Prostate gland (tissue), 2 donors: ENCODE data around the gene RNF208. TPM values are rescaled to one million over a fixed set of nuclear protein-coding genes. Genes with fewer than 3 reads are reported as not detected.
A peak's percentile ranks its signal among the peaks of the same experiment; 100 is the strongest.

Source experiments
- DNase-seq: peaks from one replicate; pipeline ENCODE4 v3.0.0-alpha.2; 2019; ENCODE audit warnings: low spot score
- H3K27ac ChIP-seq, 2 donors: fragments of 200-600 bp; sonication (generic); 2 replicates each; pipeline ENCODE4 v1.5.1; 2017 to 2019
- H3K27me3 ChIP-seq: fragments of 200-600 bp; sonication (generic); replicated peaks from 2 replicates; pipeline ENCODE4 v1.5.1; 2019; ENCODE audit not compliant: insufficient read depth
- H3K36me3 ChIP-seq, 2 donors: fragments of 200-600 bp; sonication (generic); 1 replicate in 1 of 2; 2 replicates in 1 of 2; pipeline versions ENCODE4 v1.5.1 to v1.8.1; 2017 to 2019
- H3K4me1 ChIP-seq: fragments of 200-600 bp; sonication (generic); replicated peaks from 2 replicates; pipeline ENCODE4 v1.5.1; 2019
- H3K4me3 ChIP-seq, 2 donors: fragments of 200-600 bp; sonication (generic); 2 replicates each; pipeline ENCODE4 v1.5.1; 2017 to 2019
- H3K9me3 ChIP-seq: fragments of 200-600 bp; sonication (generic); 2 replicates; pipeline ENCODE4 v1.5.1; 2017
- POLR2A ChIP-seq: fragments of 450-650 bp; IDR thresholded peaks from one replicate; pipeline ENCODE4 v1.6.1; 2016; ENCODE audit warnings: antibody characterized with exemption, mild to moderate bottlenecking
- POLR2AphosphoS5 ChIP-seq: sonication (generic); formaldehyde crosslinking; IDR thresholded peaks from one replicate; pipeline ENCODE4 v1.6.1; 2017; ENCODE audit warnings: antibody characterized with exemption
- WGBS: methylation state at CpG from one replicate; pipeline ENCODE4 v1.1.5; 2018; 5-methylcytosine and 5-hydroxymethylcytosine counted together
- intact Hi-C: fragments of 100-400 bp; cut with DNase I; formaldehyde crosslinking; loops from one replicate; pipeline ENCODE4 v1.14.2; 2022
- total RNA-seq, 2 donors: library from RNA; depleted of rRNA; stranded (reverse); fragments of >200 nt; gene quantifications; one replicate each; pipeline ENCODE4 v1.1.0, GENCODE V29; 2016
- TF ChIP-seq, protein P1 (sequence below), 4 experiments: fragments of 200-600 bp in 2 of 4; fragments of 450-650 bp in 2 of 4; sonication (generic) in 2 of 4; IDR thresholded peaks; 1 replicate in 3 of 4; 2 replicates in 1 of 4; pipeline ENCODE4 v1.5.1; 2016 to 2019; ENCODE audit warnings: antibody characterized with exemption in 4 of 4, mild to moderate bottlenecking in 2 of 4, moderate library complexity in 2 of 4

RNF208 gene, protein sequence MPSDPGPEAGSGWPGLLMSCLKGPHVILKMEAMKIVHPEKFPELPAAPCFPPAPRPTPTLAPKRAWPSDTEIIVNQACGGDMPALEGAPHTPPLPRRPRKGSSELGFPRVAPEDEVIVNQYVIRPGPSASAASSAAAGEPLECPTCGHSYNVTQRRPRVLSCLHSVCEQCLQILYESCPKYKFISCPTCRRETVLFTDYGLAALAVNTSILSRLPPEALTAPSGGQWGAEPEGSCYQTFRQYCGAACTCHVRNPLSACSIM
- total RNA-seq = 1 to 10 TPM; 3.8 to 6.2 TPM

DNA sequence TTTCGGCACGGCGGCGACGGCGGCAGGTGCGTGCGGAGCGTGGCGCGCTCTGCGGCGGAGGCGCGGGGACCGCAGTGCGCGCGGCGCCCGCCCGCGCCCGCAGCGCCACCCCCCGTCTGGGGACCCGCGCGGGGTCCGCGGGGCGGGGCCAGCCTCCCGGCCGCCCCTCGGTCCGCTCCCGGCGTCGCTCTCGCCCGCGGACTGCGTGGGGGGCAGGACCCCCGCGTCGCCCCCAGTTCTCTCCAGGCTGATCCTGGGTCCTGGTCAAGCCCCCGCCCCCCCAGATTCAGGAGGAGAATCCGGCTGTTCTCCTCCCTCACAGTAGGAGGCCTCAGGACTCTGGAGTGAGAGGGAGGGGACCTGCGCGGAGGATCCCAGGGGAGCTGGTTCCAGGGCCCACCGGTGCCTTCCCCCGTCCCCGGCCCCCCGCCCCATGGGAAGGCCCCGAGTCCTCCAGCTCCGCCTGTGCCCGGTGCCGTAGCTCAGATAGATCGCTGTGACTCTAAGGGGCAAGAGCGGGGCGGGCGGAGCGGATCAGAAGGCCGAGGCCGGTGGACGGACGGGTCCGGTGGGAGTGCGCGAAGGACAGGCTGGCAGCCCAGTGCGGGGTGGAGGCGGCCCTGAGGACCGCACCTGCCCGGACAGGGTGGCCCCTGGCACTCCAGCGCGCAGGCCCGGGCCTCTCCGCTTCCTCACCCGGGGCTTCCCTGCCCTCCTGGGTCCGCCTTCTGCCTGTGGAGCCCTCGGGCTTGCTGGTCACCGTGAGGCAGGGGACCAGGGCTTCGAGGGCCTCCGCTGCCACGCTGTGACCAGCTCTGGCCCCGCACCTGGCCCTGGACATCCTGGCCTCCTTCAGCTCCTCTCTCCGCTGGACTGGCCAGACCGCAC is at the start of gene RNF208:
Gene RNF208, minus strand, starts transcription at position 51 of the 888 bp plus-strand sequence. CDS start 1,028 bp downstream, outside the sequence.
- TF ChIP-seq, protein P1, sequence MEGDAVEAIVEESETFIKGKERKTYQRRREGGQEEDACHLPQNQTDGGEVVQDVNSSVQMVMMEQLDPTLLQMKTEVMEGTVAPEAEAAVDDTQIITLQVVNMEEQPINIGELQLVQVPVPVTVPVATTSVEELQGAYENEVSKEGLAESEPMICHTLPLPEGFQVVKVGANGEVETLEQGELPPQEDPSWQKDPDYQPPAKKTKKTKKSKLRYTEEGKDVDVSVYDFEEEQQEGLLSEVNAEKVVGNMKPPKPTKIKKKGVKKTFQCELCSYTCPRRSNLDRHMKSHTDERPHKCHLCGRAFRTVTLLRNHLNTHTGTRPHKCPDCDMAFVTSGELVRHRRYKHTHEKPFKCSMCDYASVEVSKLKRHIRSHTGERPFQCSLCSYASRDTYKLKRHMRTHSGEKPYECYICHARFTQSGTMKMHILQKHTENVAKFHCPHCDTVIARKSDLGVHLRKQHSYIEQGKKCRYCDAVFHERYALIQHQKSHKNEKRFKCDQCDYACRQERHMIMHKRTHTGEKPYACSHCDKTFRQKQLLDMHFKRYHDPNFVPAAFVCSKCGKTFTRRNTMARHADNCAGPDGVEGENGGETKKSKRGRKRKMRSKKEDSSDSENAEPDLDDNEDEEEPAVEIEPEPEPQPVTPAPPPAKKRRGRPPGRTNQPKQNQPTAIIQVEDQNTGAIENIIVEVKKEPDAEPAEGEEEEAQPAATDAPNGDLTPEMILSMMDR (IDR thresholded peaks at IDR 0.05) = no peak
- TF ChIP-seq POLR2AphosphoS5 (no peak), POLR2A (no peak)
- Histone ChIP-seq H3K27ac (peak within 1 kb of the TSS; percentile 76 to 78), H3K4me3 (peak within 1 kb of the TSS; percentile 45 to 54), H3K36me3 (no peaks in the 10 kb centered on the region), H3K4me1 (peaks cover 5% of the 10 kb centered on the region), H3K27me3 (no peaks in the 10 kb centered on the region), H3K9me3 (no peaks in the 10 kb centered on the region)
- intact Hi-C loops = no loop called here
- 2% methylated on average over 10 of the region's 88 CpGs for WGBS
- DNase-seq = no peak

DNA sequence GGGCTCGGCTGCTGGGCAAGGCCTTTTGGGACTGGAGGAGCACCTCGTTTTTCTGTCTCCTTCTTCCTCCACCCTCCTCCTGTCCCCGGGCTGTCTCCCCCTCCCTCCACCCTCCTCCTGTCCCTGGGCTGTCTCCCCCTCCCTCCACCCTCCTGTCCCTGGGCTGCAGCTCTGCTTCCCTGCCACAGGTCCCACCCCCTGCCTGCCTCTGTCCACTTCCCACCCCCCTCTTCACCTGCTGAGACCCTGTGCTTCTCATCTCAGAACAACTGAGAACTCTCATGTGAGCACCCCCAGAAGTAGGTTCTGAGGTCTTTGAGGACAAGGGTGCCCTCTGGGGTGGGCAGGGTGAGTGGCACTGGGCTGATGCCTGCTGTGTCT is 49.6 kb upstream of the RNF208 start:
- peaks cover 31% of the 10 kb centered on the region for H3K4me1 ChIP-seq
- TF ChIP-seq POLR2AphosphoS5 (no peak), POLR2A (no peak)
- TF ChIP-seq, protein P1 (IDR thresholded peaks at IDR 0.05) = no peak
- intact Hi-C loops = no loop called here
- H3K27me3 ChIP-seq = no peaks in the 10 kb centered on the region
- peak overlapping the region; percentile 48 to 90 for H3K27ac ChIP-seq
- no peaks in the 10 kb centered on the region for H3K9me3 ChIP-seq
- H3K36me3 ChIP-seq = peaks cover 0 to 12% of the 10 kb centered on the region in 2 donors
- H3K4me3 ChIP-seq = no peak overlapping the region
- DNase-seq = no peak
- 22% methylated on average over 3 of the region's 3 CpGs for WGBS

DNA sequence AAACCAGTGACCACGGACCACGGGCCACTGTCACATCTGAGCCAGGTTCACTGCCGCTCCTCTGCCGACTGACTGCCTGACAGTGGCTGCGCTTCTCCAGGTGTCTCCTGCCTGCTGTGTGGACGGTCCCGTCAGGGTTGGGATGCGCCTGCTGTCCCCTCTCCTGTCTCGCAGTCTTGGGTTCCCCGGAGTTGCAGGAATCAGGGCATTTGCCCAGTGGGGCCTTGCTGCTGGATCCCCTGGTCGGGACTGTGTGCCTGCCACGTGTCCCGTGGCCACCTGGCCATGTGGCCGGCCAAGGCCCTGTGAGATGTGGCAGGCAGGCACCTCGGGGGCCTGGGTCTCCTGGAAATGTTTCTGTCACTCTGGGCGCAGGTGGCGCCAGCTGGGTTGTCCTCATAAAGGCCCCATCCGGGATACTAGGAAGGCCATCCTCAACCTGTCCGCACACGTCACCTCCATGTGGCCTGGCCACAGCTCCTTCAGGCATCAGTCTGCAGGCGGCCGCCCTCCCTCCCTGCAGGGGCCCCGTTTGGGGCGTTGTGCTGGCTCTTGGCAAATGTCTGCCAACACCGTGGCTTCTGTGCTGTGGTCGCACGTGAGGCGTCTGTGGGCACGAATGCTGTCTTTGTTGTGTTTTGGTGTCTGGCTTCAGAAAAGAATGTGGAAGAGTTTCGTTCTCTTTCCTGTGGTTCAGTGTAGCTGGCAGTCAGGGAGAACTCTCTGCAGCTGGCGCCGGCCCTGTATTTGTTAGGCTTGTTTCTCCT is 49.1 kb upstream of the RNF208 start:
- peaks cover 31% of the 10 kb centered on the region for H3K4me1 ChIP-seq
- intact Hi-C loops = no loop called here
- TF ChIP-seq POLR2A = no peak
- TF ChIP-seq POLR2AphosphoS5 = peak; percentile 40
- no peak for DNase-seq
- H3K36me3 ChIP-seq = peaks cover under 1 to 12% of the 10 kb centered on the region in 2 donors
- H3K9me3 ChIP-seq = no peaks in the 10 kb centered on the region
- 67% methylated on average over 25 of the region's 32 CpGs for WGBS
- no peaks in the 10 kb centered on the region for H3K27me3 ChIP-seq
- H3K4me3 ChIP-seq = no peak overlapping the region
- peak overlapping the region; percentile 48 to 90 for H3K27ac ChIP-seq

DNA sequence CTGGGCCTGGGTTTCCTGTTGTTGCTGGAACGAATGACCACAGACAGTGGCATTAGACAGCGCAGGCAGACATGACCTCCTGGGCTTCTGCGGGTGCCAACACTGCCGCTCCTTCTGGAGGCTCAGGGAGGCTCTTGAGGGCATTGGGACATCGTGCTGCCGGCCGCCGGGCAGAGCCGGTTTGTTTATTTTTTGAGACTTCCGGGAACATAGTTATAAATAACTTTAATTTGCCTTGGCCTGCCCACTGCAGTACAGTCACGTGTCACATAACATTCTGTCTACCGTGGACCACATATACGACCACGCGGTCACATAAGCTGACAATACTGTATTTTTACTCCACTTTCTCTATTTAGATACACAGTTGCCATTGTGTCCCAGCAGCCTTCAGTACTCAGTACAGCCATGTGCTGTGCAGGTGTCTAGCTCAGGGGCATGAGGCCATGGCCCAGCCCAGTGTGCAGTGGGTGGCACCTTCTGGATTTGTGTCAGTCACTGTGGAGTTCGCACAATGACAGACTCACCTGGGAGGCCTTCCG is 47.3 kb upstream of the RNF208 start:
- no peak for TF ChIP-seq POLR2A
- TF ChIP-seq POLR2AphosphoS5 = peak; percentile 96
- TF ChIP-seq, protein P1 (IDR thresholded peaks at IDR 0.05) = no peak
- Histone ChIP-seq H3K4me3 (peak overlapping the region in 1 of 2 donors; percentile 20), H3K27ac (peak overlapping the region; percentile 81 to 90), H3K36me3 (peaks cover 5 to 12% of the 10 kb centered on the region in 2 donors), H3K9me3 (no peaks in the 10 kb centered on the region), H3K4me1 (peaks cover 27% of the 10 kb centered on the region), H3K27me3 (no peaks in the 10 kb centered on the region)
- intact Hi-C loops = no loop called here
- 11% methylated on average over 17 of the region's 17 CpGs for WGBS
- DNase-seq = peak; percentile 86
